ENCODE results near the gene LMO3. TPM values are rescaled to one million over a fixed set of nuclear protein-coding genes. Genes with fewer than 3 reads are reported as not detected.
A peak's percentile ranks its signal among the peaks of the same experiment; 100 is the strongest.

The LMO3 gene
- total and polyA plus RNA-seq, 9 donors, result 0.68 to 6.8 (median 1.8) TPM

- Histone ChIP-seq H3K9me3 (replicated peaks; ENCODE audit: control insufficient read depth, low read depth, low read length) (no peaks in the 10 kb centered on the region), H3K27ac (ENCODE audit: low read length) (no peak overlapping the region), H3K27me3 (ENCODE audit: control insufficient read depth, insufficient read depth, low read length) (no peaks in the 10 kb centered on the region), H3K4me3 (ENCODE audit: low read length) (no peak overlapping the region), H3K4me1 (ENCODE audit: control insufficient read depth, insufficient read depth, low read length) (no peaks in the 10 kb centered on the region), H3K36me3 (ENCODE audit: control insufficient read depth, insufficient read depth, low read length) (no peaks in the 10 kb centered on the region)
- DNase-seq, result no peak
- no CpG with 5 or more reads among the region's 1 CpG for WGBS (ENCODE audit: insufficient coverage)
Measured at GRCh38 chr12:16524378-16524777, 81.6 kb downstream of the LMO3 start.

GRCh38 chr12:16523951-16524331, 82.0 kb downstream of the LMO3 start:
- no peak overlapping the region for H3K4me3 ChIP-seq (ENCODE audit: low read length)
- H3K27me3 ChIP-seq (ENCODE audit: control insufficient read depth, insufficient read depth, low read length), result no peaks in the 10 kb centered on the region
- H3K4me1 ChIP-seq (ENCODE audit: control insufficient read depth, insufficient read depth, low read length), result no peaks in the 10 kb centered on the region
- H3K27ac ChIP-seq (ENCODE audit: low read length), result no peak overlapping the region
- no peak for DNase-seq
- no peaks in the 10 kb centered on the region for H3K9me3 ChIP-seq (replicated peaks; ENCODE audit: control insufficient read depth, low read depth, low read length)
- H3K36me3 ChIP-seq (ENCODE audit: control insufficient read depth, insufficient read depth, low read length), result no peaks in the 10 kb centered on the region

GRCh38 chr12:16523284-16523950, 82.5 kb downstream of the LMO3 start:
- no peak overlapping the region for H3K4me3 ChIP-seq (ENCODE audit: low read length)
- H3K27me3 ChIP-seq (ENCODE audit: control insufficient read depth, insufficient read depth, low read length), result no peaks in the 10 kb centered on the region
- H3K27ac ChIP-seq (ENCODE audit: low read length), result no peak overlapping the region
- DNase-seq, result no peak
- no peaks in the 10 kb centered on the region for H3K4me1 ChIP-seq (ENCODE audit: control insufficient read depth, insufficient read depth, low read length)
- WGBS (ENCODE audit: insufficient coverage), result no CpG with 5 or more reads among the region's 5 CpGs
- no peaks in the 10 kb centered on the region for H3K36me3 ChIP-seq (ENCODE audit: control insufficient read depth, insufficient read depth, low read length)
- H3K9me3 ChIP-seq (replicated peaks; ENCODE audit: control insufficient read depth, low read depth, low read length), result no peaks in the 10 kb centered on the region

GRCh38 chr12:16520328-16520727, 85.6 kb downstream of the LMO3 start:
- 89% methylated on average over 2 of the region's 6 CpGs for WGBS (ENCODE audit: insufficient coverage)
- H3K9me3 ChIP-seq (replicated peaks; ENCODE audit: control insufficient read depth, low read depth, low read length), result no peaks in the 10 kb centered on the region
- no peaks in the 10 kb centered on the region for H3K27me3 ChIP-seq (ENCODE audit: control insufficient read depth, insufficient read depth, low read length)
- H3K27ac ChIP-seq (ENCODE audit: low read length), result no peak overlapping the region
- H3K36me3 ChIP-seq (ENCODE audit: control insufficient read depth, insufficient read depth, low read length), result no peaks in the 10 kb centered on the region
- no peak overlapping the region for H3K4me3 ChIP-seq (ENCODE audit: low read length)
- no peaks in the 10 kb centered on the region for H3K4me1 ChIP-seq (ENCODE audit: control insufficient read depth, insufficient read depth, low read length)
- no peak for DNase-seq

GRCh38 chr12:16515666-16516065, 90.3 kb downstream of the LMO3 start:
- 80% methylated on average over 1 of the region's 3 CpGs for WGBS (ENCODE audit: insufficient coverage)
- Histone ChIP-seq H3K27ac (ENCODE audit: low read length) (no peak overlapping the region), H3K4me3 (ENCODE audit: low read length) (no peak overlapping the region), H3K4me1 (ENCODE audit: control insufficient read depth, insufficient read depth, low read length) (no peaks in the 10 kb centered on the region), H3K36me3 (ENCODE audit: control insufficient read depth, insufficient read depth, low read length) (no peaks in the 10 kb centered on the region), H3K27me3 (ENCODE audit: control insufficient read depth, insufficient read depth, low read length) (no peaks in the 10 kb centered on the region), H3K9me3 (replicated peaks; ENCODE audit: control insufficient read depth, low read depth, low read length) (no peaks in the 10 kb centered on the region)
- DNase-seq, result no peak

GRCh38 chr12:16513231-16513630, 92.7 kb downstream of the LMO3 start:
- WGBS (ENCODE audit: insufficient coverage), result 95% methylated on average over 15 of the region's 15 CpGs
- Histone ChIP-seq H3K4me3 (ENCODE audit: low read length) (no peak overlapping the region), H3K27me3 (ENCODE audit: control insufficient read depth, insufficient read depth, low read length) (no peaks in the 10 kb centered on the region), H3K36me3 (ENCODE audit: control insufficient read depth, insufficient read depth, low read length) (no peaks in the 10 kb centered on the region), H3K27ac (ENCODE audit: low read length) (no peak overlapping the region), H3K4me1 (ENCODE audit: control insufficient read depth, insufficient read depth, low read length) (no peaks in the 10 kb centered on the region), H3K9me3 (replicated peaks; ENCODE audit: control insufficient read depth, low read depth, low read length) (no peaks in the 10 kb centered on the region)
- DNase-seq, result no peak

- no peaks in the 10 kb centered on the region for H3K4me1 ChIP-seq (ENCODE audit: control insufficient read depth, insufficient read depth, low read length)
- no peaks in the 10 kb centered on the region for H3K27me3 ChIP-seq (ENCODE audit: control insufficient read depth, insufficient read depth, low read length)
- H3K4me3 ChIP-seq (ENCODE audit: low read length), result no peak overlapping the region
- no peaks in the 10 kb centered on the region for H3K36me3 ChIP-seq (ENCODE audit: control insufficient read depth, insufficient read depth, low read length)
- no peaks in the 10 kb centered on the region for H3K9me3 ChIP-seq (replicated peaks; ENCODE audit: control insufficient read depth, low read depth, low read length)
- DNase-seq, result no peak
- WGBS (ENCODE audit: insufficient coverage), result no CpG with 5 or more reads among the region's 2 CpGs
- H3K27ac ChIP-seq (ENCODE audit: low read length), result no peak overlapping the region
Measured at GRCh38 chr12:16509411-16509810, 96.6 kb downstream of the LMO3 start.

- Histone ChIP-seq H3K4me1 (ENCODE audit: control insufficient read depth, insufficient read depth, low read length) (no peaks in the 10 kb centered on the region), H3K27me3 (ENCODE audit: control insufficient read depth, insufficient read depth, low read length) (no peaks in the 10 kb centered on the region), H3K27ac (ENCODE audit: low read length) (no peak overlapping the region), H3K9me3 (replicated peaks; ENCODE audit: control insufficient read depth, low read depth, low read length) (no peaks in the 10 kb centered on the region), H3K36me3 (ENCODE audit: control insufficient read depth, insufficient read depth, low read length) (no peaks in the 10 kb centered on the region), H3K4me3 (ENCODE audit: low read length) (no peak overlapping the region)
- no peak for DNase-seq
Measured at GRCh38 chr12:16506394-16506793, 99.6 kb downstream of the LMO3 start.

GRCh38 chr12:16504200-16504599, 101.8 kb downstream of the LMO3 start:
- WGBS (ENCODE audit: insufficient coverage), result no CpG with 5 or more reads among the region's 1 CpG
- Histone ChIP-seq H3K4me3 (ENCODE audit: low read length) (no peak overlapping the region), H3K4me1 (ENCODE audit: control insufficient read depth, insufficient read depth, low read length) (no peaks in the 10 kb centered on the region), H3K36me3 (ENCODE audit: control insufficient read depth, insufficient read depth, low read length) (no peaks in the 10 kb centered on the region), H3K27ac (ENCODE audit: low read length) (no peak overlapping the region), H3K27me3 (ENCODE audit: control insufficient read depth, insufficient read depth, low read length) (no peaks in the 10 kb centered on the region), H3K9me3 (replicated peaks; ENCODE audit: control insufficient read depth, low read depth, low read length) (no peaks in the 10 kb centered on the region)
- DNase-seq, result no peak

GRCh38 chr12:16499611-16500010, 106.4 kb downstream of the LMO3 start:
- Histone ChIP-seq H3K9me3 (replicated peaks; ENCODE audit: control insufficient read depth, low read depth, low read length) (no peaks in the 10 kb centered on the region), H3K27me3 (ENCODE audit: control insufficient read depth, insufficient read depth, low read length) (no peaks in the 10 kb centered on the region), H3K4me1 (ENCODE audit: control insufficient read depth, insufficient read depth, low read length) (no peaks in the 10 kb centered on the region), H3K27ac (ENCODE audit: low read length) (no peak overlapping the region), H3K36me3 (ENCODE audit: control insufficient read depth, insufficient read depth, low read length) (no peaks in the 10 kb centered on the region), H3K4me3 (ENCODE audit: low read length) (no peak overlapping the region)
- WGBS (ENCODE audit: insufficient coverage), result no CpG with 5 or more reads among the region's 7 CpGs
- DNase-seq, result peak; percentile 2
